Fibroblast of pulmonary artery (primary cell): ENCODE data around the gene ZNF469.

Experiments used
- DNase-seq: peaks from one replicate; pipeline ENCODE4 v3.0.0-alpha.2; 2010; ENCODE audit warnings: low read depth
- H3K4me3 ChIP-seq: replicated peaks from 2 replicates; pipeline ENCODE4 v1.5.1; 2011; ENCODE audit warnings: low read depth, mild to moderate bottlenecking, control low read depth, low read length, moderate library complexity
- TF ChIP-seq, protein P1 (sequence below): IDR thresholded peaks from 2 replicates; pipeline ENCODE4 v1.5.1; 2011; ENCODE audit warnings: mild to moderate bottlenecking, control low read depth, low read length, inconsistent platforms; ENCODE audit errors: missing control alignments

The ZNF469 gene

DNA sequence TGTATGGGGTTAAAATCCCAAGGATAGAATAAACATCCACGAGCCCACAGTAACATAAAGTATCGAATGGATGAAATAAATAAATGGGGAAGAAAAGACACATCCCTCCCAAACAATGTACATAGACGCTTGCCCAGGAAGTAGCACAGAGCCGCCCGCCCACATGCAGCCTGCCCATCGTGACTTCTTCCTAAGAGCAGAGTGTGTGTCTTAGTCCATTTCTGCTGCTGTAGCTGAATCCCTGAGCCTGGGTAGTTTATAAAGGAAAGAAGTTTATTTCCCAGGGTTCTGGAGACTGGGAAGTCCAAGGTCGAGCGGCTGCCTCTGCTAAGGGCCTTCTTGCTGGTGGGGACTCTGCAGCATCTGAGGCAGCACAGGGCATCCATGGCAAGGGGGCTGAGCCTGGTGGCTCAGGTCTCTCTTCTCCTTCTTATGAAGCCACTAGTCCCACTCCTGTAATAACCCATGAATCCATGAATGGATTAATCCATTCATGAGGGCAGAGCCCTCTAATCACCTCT is 39.4 kb upstream of the ZNF469 start:
- no peak for DNase-seq
- H3K4me3 ChIP-seq, result no peak overlapping the region
- TF ChIP-seq, protein P1, sequence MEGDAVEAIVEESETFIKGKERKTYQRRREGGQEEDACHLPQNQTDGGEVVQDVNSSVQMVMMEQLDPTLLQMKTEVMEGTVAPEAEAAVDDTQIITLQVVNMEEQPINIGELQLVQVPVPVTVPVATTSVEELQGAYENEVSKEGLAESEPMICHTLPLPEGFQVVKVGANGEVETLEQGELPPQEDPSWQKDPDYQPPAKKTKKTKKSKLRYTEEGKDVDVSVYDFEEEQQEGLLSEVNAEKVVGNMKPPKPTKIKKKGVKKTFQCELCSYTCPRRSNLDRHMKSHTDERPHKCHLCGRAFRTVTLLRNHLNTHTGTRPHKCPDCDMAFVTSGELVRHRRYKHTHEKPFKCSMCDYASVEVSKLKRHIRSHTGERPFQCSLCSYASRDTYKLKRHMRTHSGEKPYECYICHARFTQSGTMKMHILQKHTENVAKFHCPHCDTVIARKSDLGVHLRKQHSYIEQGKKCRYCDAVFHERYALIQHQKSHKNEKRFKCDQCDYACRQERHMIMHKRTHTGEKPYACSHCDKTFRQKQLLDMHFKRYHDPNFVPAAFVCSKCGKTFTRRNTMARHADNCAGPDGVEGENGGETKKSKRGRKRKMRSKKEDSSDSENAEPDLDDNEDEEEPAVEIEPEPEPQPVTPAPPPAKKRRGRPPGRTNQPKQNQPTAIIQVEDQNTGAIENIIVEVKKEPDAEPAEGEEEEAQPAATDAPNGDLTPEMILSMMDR, result no peak

DNA sequence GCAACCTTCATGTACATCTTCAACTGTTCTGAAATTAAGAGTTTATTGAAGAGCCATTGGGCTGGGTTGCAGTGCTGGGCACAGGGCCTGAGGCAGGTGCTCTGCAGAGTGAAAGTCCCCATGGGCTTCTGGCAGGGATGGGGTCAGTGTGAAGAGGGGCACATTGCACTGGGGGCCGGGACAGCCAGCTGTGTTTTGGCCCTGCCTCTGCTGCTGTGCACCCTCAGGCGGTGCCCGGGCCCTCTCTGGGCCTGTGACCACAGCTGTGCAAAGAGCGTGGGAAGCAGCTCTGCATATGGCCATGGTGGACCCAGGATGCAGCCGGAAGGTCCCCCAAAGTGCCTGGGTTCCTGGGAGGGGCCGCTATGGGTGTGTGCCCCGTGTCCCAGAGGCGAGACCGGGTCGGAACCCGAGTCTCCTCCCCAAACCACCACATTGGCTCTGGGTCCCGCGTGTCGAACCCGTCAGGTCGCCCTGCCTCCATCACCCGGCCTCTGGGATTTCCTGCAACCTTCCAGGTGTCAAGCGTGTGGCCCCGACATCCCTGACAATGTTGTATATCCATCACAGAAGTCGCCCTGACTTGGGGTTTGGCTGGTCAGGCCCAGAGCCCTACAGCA is 38.2 kb upstream of the ZNF469 start:
- H3K4me3 ChIP-seq, result no peak overlapping the region
- no peak for DNase-seq
- TF ChIP-seq, protein P1, result no peak

DNA sequence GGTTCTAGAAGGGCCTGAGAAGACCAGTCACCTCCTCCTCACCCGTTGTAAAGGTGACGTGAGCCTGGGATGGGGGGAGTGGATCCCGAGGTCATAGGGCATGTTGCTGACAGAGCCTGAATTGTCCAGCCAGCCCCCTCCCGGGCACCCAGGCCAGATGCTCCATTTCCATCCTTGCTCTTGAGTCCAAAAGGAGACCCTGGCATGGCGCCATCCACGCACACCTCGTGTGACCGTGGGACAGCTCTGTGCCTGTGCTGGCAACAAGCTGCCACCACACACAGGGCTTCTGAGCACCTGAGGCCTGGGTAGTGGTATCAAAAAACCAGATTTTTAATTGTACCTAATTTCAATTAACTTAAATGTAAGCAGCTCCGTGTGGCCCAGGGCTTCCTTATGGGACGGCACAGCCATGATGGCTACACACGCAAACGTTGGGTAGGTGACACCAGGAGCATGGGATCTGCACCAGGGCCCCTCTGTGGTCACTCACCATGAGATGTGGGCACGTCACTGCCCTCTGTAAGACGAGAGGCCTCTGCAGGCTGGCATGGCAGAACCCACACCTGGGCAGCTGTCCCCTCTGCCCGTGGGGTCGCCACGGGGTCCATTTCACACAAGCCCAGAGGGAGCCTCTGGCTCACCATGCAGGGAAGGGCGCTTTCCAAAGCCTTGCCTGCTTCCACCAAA is 37.6 kb upstream of the ZNF469 start:
- TF ChIP-seq, protein P1, result no peak
- no peak for DNase-seq
- H3K4me3 ChIP-seq, result no peak overlapping the region

DNA sequence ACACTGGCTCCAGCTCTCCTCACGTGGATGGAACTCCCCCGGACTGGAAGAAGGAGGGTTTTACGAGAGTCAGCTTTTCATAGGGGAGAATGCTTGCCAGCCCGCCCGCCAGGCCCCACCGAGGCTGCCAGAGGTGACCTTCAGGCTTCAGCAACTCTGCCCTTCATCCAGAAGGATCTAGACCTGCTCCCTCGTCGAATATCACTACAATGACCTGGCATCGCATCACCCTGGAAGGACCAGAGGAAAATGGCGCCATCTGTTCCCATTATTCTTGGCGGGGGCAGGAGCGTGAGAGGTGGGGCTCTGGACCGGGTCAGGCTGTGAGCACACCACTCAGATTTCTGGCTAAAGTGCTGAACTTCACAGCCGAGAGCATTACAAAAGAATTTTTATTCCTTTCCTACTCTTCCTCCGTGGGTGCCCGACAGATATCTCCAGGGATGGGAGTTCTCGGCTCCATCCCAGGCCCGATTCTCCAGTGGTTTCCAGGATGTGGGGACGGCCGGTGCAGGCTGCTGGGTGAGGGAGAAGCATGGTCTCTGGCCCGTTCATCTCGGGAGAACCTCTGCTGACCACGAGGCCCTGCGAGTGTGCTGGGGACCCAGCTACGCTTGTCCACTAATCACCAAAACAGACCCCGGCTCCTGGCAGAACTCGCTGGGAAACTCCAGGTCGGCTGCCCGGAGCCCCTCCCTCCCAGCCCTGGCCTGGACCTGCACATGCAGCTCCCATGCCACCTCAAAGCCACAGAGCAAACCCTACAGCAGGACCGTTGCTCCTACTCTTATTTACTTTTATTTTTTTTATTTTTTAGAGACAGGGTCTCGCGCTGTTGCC is 36.8 kb upstream of the ZNF469 start:
- no peak overlapping the region for H3K4me3 ChIP-seq
- DNase-seq, result no peak
- TF ChIP-seq, protein P1, result no peak

DNA sequence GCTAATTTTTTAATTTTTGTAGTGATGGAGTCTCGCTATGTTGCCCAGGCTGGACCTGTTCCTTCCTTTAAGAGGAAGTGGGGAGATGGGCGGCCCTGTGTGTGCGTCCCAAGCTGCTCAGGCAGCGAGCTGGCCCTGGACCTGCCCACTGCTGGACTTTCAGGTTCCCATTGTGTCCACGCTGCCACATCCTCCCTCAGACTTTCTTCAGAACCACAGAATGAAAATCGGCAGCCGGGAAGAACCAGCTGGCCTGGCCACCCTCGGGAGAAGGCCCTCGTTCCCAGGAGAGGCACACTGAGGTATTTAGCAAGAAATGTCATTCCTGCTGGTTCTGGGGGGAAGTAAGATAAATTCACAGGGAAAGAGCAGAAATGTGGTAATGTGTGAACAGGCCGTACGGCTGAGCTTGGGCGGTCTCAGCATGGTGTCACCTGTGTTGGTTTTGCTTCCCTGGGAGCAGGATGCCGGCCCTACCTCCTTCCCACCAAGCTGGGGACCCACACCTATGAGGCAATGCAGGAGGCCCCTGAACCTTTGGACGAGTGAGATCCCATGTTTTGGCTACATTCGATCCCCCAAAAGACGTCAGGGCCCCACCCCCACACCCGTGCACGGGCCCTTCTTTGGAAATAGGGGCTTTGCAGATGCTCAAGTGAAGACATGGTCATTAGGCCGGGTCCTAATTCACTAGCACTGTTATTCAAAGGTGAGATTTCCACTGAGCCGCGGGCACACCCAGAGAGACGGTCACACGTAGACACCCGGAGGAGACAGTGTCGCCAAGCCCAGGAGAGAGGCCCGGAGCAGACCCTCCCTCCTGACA is 35.9 kb upstream of the ZNF469 start:
- no peak overlapping the region for H3K4me3 ChIP-seq
- DNase-seq, result no peak
- TF ChIP-seq, protein P1, result no peak

DNA sequence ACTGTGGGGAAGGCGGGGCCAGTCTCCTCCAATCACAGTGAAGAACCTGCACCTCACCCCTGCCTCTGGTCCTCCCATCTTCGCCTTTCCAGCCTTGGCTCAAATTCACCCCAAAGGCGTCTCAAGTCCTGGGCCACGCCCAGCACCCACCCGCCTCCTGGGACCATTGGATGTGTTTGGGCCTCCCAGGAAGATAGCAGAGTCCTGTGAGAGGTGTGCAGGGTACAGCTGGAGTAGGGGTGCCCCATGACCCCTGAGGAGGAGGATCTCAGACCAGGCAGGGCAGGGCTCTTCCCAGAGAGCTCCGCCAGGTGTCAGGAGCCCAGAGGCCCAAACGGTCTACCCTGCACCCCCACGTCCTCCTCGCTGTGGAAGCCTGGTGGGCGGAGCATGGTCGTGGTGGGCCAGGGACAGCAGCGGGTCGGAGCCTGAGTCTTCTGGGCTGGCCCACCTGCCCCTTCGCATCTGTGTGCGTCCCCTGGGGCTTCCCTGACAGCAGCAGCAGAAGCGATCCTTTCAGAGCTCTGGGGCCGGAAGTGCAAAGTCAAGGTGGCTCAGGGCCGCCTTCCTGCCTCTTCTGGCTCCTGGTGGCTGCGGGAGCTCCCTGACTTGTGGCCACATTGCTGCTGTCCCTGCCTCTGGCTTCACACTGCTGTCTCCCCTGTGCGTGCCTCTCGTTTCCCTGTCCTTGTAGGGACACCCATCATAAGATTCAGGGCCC is 34.9 kb upstream of the ZNF469 start:
- no peak for DNase-seq
- H3K4me3 ChIP-seq, result no peak overlapping the region
- TF ChIP-seq, protein P1, result no peak
